ENCODE results near the gene BOLA1.
"Not testable (repeated sequence)": the region's sequence is repeated elsewhere in the genome, so short reads cannot be mapped to it uniquely, and the experiment has no call there.

The BOLA1 gene

DNA sequence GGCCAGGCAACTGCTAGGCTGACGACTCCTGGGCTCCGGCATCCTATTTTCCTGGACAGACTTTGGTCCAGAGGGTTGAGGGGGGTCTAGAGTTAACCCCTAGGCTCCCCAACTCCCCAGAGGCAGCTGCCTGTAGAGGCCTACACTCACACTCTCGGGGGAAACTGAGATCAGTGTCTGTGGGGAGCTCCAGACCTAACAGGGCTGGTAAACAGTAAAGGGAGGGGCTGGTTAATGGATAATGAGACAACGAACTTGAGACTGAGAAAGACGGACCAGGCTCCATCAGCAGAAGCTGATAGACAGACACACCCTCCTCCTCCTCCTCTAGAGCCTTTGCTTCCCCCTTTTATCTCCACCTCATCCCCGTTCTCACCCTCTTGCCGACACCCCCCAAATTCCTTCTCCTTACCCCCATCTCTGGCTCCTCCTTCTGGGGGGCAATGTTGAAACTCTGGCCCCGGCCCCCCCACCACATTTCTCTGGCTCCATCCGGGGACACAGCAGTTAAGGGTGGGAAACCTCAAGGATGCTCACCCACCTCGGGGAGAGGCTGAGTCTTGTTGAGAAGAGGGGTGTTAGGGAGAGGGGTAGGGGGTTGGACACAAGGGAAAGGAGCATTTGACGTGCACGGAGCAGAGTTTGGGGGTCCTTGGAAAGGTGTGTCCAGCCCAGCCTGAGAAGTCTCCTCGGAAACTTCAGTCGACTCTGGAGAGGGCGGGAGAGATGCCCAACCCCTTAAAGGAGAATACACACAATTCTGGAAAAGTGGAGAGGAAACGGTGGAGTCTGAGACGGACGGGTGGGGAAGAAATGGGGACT, 37.0 kb downstream of the BOLA1 start, which contains the start of gene MTMR11:
Gene MTMR11 (minus strand): TSS at position 710 of the 822 bp plus-strand sequence. CDS start 232 bp downstream, at position 478.
- H3K4me3 ChIP-seq (ENCODE audit: low read depth, low read length): no peak within 1 kb of the TSS
- no peak for DNase-seq (ENCODE audit: low read depth)
- TF ChIP-seq, protein P1, sequence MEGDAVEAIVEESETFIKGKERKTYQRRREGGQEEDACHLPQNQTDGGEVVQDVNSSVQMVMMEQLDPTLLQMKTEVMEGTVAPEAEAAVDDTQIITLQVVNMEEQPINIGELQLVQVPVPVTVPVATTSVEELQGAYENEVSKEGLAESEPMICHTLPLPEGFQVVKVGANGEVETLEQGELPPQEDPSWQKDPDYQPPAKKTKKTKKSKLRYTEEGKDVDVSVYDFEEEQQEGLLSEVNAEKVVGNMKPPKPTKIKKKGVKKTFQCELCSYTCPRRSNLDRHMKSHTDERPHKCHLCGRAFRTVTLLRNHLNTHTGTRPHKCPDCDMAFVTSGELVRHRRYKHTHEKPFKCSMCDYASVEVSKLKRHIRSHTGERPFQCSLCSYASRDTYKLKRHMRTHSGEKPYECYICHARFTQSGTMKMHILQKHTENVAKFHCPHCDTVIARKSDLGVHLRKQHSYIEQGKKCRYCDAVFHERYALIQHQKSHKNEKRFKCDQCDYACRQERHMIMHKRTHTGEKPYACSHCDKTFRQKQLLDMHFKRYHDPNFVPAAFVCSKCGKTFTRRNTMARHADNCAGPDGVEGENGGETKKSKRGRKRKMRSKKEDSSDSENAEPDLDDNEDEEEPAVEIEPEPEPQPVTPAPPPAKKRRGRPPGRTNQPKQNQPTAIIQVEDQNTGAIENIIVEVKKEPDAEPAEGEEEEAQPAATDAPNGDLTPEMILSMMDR (IDR thresholded peaks at IDR 0.05; ENCODE audit: insufficient read depth, low read depth, low read length, missing control alignments): no peak

DNA sequence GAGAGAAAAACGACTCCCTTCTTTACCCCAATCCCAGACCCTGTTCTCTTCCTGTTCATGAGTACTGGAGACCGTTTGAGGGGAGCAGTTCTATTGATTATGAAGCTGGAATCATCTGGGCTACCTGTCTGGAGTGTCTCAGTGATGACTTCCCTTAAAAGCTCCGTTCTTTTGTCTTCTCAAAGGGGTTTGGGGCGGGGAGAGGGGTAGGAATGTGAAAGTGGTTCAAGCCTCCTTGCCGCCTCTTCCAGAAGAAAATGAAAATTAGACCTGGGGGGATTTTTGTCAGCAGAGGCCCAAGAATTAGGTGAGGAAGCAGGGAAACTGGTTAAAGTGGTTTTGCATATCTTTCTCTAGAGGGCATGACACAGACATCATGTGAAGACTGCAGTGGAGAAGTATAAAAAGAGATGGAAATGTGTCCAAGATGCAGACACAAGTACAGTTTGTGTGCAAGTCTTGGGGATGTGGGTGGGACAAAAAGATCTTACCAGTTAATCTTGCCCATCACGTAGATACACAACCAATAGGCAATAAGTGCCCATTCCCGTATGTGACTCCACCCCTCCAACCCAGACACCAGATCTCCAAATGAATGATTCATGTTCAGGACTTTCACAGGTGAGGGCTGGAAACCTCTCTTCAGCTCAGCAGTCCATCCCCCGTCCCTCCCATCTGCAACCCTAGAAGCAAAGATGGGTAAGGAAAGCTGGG, 37.8 kb downstream of the BOLA1 start:
- peak; percentile 16 for DNase-seq (ENCODE audit: low read depth)
- no peak overlapping the region for H3K4me3 ChIP-seq (ENCODE audit: low read depth, low read length)
- TF ChIP-seq, protein P1 (IDR thresholded peaks at IDR 0.05; ENCODE audit: insufficient read depth, low read depth, low read length, missing control alignments): no peak

DNA sequence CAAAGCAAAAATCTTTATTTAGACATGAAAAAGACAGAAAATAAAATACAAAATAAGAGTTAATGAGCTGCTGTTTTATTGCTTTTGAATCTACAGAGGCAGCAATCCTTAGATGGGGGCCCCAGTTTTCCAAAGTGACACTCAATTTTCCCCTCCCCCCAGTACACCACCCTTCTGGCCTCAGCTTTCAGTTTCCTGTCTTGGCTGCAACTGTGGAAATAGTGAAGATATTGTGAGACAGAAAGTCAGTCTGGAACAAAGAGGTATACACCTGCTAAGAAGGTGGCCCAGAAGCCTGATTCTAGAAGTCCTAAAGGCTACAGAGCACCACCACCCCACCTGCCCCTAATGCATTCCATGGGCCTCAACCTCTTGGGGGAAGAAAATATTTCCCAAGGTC, 38.4 kb downstream of the BOLA1 start:
- no peak overlapping the region for H3K4me3 ChIP-seq (ENCODE audit: low read depth, low read length)
- DNase-seq (ENCODE audit: low read depth): peak; percentile 45
- TF ChIP-seq, protein P1 (IDR thresholded peaks at IDR 0.05; ENCODE audit: insufficient read depth, low read depth, low read length, missing control alignments): no peak

DNA sequence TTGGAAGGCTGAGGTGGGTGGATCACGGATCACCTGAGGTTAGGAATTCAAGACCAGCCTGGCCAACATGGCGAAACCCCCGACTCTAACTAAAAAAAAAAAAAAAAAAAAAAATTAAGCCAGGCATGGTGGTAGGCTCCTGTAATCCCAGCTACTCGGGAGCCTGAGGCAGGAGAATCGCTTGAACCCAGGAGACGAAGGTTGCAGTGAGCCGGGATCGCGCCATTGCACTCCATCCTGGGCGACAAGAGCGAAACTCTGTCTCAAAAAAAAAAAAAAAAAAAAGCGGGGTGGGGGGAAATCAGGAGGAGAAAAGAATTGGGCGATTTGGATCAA, 39.3 kb downstream of the BOLA1 start:
- not testable (repeated sequence) for H3K4me3 ChIP-seq (ENCODE audit: low read depth, low read length); DNase-seq (ENCODE audit: low read depth)

DNA sequence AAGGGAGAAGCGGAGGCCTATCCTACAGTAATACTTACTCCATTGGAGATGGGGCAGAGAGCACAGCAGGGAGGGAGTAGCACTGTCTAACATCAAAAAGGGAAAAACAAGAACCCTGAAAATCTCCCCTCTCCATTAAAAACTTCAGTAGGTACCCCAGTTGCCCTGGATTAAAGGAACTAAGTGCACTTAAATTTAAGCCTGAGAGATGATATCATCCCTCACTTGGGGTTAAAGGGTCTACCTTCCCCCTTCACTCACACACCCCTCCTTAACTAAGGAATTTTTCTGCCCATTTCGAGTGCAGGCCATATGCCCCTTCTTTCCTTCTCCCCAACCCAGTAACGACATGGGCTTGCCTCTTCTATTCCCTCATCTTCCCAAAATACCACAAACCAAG, 41.1 kb downstream of the BOLA1 start:
- TF ChIP-seq, protein P1 (IDR thresholded peaks at IDR 0.05; ENCODE audit: insufficient read depth, low read depth, low read length, missing control alignments): no peak
- no peak overlapping the region for H3K4me3 ChIP-seq (ENCODE audit: low read depth, low read length)
- no peak for DNase-seq (ENCODE audit: low read depth)

DNA sequence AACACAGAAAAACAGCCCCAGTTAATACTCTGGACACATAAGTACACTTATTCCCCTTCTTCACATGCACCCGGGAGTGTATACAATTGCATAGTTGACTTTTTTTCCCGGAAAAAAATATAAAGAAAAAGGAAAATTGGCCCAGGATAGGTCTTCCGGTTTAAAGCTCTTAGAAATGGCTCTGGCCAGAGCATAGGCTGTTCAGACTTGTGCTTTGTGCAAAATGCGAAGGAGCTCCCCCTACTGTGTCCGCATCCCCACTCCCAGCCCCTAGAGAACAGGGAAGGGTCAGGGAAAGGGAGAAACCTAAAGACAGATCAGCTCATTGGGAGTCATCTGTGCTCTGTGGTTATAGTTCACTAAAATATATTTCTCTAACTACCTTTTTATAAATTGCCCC, 42.8 kb downstream of the BOLA1 start:
- no peak overlapping the region for H3K4me3 ChIP-seq (ENCODE audit: low read depth, low read length)
- TF ChIP-seq, protein P1 (IDR thresholded peaks at IDR 0.05; ENCODE audit: insufficient read depth, low read depth, low read length, missing control alignments): no peak
- DNase-seq (ENCODE audit: low read depth): no peak

DNA sequence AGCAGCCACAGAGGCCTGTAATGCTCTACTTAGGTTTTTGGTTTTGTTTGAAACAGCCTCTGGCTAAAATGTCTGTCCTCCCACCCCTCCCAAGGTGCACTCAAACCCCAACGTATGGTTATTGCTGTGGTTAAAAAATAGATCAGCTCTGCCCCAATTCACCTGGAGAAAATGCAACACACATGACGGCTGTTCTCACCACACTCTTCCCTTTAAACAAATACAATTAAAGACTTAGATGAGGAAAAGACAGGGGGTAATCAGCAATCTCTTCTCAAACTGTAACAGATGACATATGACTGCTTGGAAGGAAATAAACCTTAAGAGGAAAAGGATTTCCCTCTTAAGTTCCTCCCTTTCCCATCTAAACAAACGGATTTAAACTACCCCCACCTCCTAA, 43.5 kb downstream of the BOLA1 start:
- no peak for DNase-seq (ENCODE audit: low read depth)
- no peak overlapping the region for H3K4me3 ChIP-seq (ENCODE audit: low read depth, low read length)
- TF ChIP-seq, protein P1 (IDR thresholded peaks at IDR 0.05; ENCODE audit: insufficient read depth, low read depth, low read length, missing control alignments): no peak
